ENCODE results near the gene FCHO1. TPM values are rescaled to one million over a fixed set of nuclear protein-coding genes. Genes with fewer than 3 reads are reported as not detected.

Gene FCHO1
- total and polyA plus RNA-seq, 9 donors: 0.95 to 4.3 (median 2.8) TPM

GRCh38 chr19:17821190-17821589 is 69.9 kb downstream of the FCHO1 start, which contains the start of gene INSL3:
Gene INSL3, minus strand, starts transcription at chr19:17821519. Its CDS starts 13 bp downstream, at chr19:17821506.
- WGBS, 3 donors: 81 to 86% (median 82%) methylated on average over 28 to 34 of the region's 34 CpGs
- H3K27me3 ChIP-seq: no peaks in the 10 kb centered on the region
- TF ChIP-seq POLR2A (IDR thresholded peaks at IDR 0.05): no peak
- no peak for TF ChIP-seq EP300 (IDR thresholded peaks at IDR 0.05)
- no peak for TF ChIP-seq CTCF (IDR thresholded peaks at IDR 0.05)

GRCh38 chr19:17824339-17824738 is 73.1 kb downstream of the FCHO1 start:
- H3K4me3 ChIP-seq: no peak overlapping the region
- peak overlapping the region in 1 of 2 donors; percentile 46 for H3K27ac ChIP-seq
- no peaks in the 10 kb centered on the region for H3K27me3 ChIP-seq
- no peaks in the 10 kb centered on the region for H3K36me3 ChIP-seq
- no peak for TF ChIP-seq CTCF (IDR thresholded peaks at IDR 0.05)
- no peaks in the 10 kb centered on the region for H3K9me3 ChIP-seq
- intact Hi-C loops (cut with DNase I): no loop called here
- peak in 4 of 5 donors; percentile 51 to 87 (median 74) for DNase-seq
- 5 to 11% (median 7%) methylated on average over 7 to 8 of the region's 8 CpGs for WGBS, 3 donors
- peaks cover 7% of the 10 kb centered on the region for H3K4me1 ChIP-seq (ENCODE audit: insufficient read depth)

More at GRCh38 chr19:17821190-17821589, 69.9 kb downstream of the FCHO1 start, which contains the start of gene INSL3:
- H3K4me1 ChIP-seq (ENCODE audit: insufficient read depth): peaks cover 7% of the 10 kb centered on the region
- H3K9me3 ChIP-seq: no peaks in the 10 kb centered on the region
- no peaks in the 10 kb centered on the region for H3K36me3 ChIP-seq
- intact Hi-C loops (cut with DNase I): no loop called here
- H3K4me3 ChIP-seq: no peak within 1 kb of the TSS
- no peak within 1 kb of the TSS for H3K27ac ChIP-seq
- peak in 1 of 5 donors; percentile 14 for DNase-seq

DNA sequence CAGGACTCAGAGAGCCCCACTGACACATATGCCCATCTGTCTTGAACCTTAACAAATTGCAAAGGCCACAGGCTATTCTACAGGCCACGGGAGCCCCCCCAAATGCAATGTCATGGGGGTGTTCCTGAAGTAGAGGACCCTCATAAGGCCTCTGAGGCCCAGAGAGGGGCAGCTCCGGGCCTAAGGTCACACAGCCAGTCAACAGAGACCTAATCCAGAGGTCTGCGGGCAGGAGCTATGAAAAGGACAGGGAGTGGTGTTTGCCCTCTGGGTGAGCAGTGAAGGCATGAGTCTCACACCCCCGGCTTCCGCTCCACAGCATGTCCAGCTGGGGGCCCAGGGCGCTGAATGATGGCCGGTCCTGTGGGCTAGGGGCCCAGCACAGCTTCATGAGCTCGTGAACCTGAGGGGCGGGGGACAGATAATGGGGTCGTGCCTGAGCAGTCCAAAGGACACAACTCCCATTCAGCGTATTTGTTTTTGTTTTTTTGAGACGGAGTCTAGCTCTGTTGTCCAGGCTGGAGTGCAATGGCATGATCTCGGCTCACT is 75.3 kb downstream of the FCHO1 start:
- peak in 2 of 5 donors; percentile 26 to 40 for DNase-seq
- H3K36me3 ChIP-seq: no peaks in the 10 kb centered on the region
- H3K27me3 ChIP-seq: no peaks in the 10 kb centered on the region
- H3K4me3 ChIP-seq: no peak overlapping the region
- peaks cover 9% of the 10 kb centered on the region for H3K4me1 ChIP-seq (ENCODE audit: insufficient read depth)
- 68 to 77% (median 73%) methylated on average over 13 of the region's 13 CpGs for WGBS, 3 donors
- intact Hi-C loops (cut with DNase I): no loop called here
- no peak overlapping the region for H3K27ac ChIP-seq
- TF ChIP-seq EP300 (IDR thresholded peaks at IDR 0.05) (no peak), POLR2A (IDR thresholded peaks at IDR 0.05) (no peak), CTCF (IDR thresholded peaks at IDR 0.05) (no peak)
- H3K9me3 ChIP-seq: no peaks in the 10 kb centered on the region

- TF ChIP-seq CTCF (IDR thresholded peaks at IDR 0.05): no peak
- TF ChIP-seq EP300 (IDR thresholded peaks at IDR 0.05): no peak
- TF ChIP-seq POLR2A (IDR thresholded peaks at IDR 0.05): no peak
- no peaks in the 10 kb centered on the region for H3K9me3 ChIP-seq
- DNase-seq: peak; percentile 88 to 93 (median 90)
- H3K27me3 ChIP-seq: no peaks in the 10 kb centered on the region
- H3K4me3 ChIP-seq: peak overlapping the region; percentile 31
- H3K4me1 ChIP-seq (ENCODE audit: insufficient read depth): peaks cover 2% of the 10 kb centered on the region
- intact Hi-C loops (cut with DNase I): no loop called here
- peak overlapping the region; percentile 26 to 88 for H3K27ac ChIP-seq
- no peaks in the 10 kb centered on the region for H3K36me3 ChIP-seq
- 5 to 10% (median 7%) methylated on average over 27 to 29 of the region's 29 CpGs for WGBS, 3 donors
Observed at GRCh38 chr19:17829855-17830566, 78.7 kb downstream of the FCHO1 start.

Data from ovary (tissue), 9 donors.